ACHN (cell line): ENCODE data around the gene PGAP3.

Source experiments
- DNase-seq: peaks from one replicate; pipeline ENCODE4 v3.0.0-alpha.2; 2015
- in situ Hi-C: cut with HindIII; loops from 2 replicates; pipeline ENCODE4 v1.10.0; 2017; ENCODE audit warnings: low sequenced_read_pairs, low pct_ligation_motif_present, low pct_unique_long_range_greater_than_20kb

The PGAP3 gene

DNA sequence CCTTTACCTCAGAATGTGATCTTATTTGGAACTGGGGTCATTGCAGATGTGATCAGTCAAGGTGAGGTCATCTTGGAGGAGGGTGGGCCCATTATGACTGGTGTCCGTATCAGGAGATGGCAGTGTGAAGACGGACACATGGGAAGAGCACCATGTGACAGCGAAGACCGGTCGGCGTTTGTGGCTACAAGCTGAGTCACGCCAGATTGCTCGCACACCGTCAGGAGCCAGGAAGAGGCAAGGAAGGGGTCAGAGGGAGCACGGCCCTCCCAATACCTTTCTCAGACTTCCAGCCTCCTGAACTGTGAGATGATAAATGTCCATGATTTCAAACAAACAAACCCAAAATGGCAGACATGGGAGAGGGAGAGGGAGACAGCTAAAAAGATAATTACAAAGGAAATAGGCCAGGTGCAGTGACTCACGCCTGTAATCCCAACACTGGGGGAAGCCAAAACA lies 37.7 kb downstream of the PGAP3 start:
- in situ Hi-C loops, result no loop called here
- DNase-seq, result no peak

DNA sequence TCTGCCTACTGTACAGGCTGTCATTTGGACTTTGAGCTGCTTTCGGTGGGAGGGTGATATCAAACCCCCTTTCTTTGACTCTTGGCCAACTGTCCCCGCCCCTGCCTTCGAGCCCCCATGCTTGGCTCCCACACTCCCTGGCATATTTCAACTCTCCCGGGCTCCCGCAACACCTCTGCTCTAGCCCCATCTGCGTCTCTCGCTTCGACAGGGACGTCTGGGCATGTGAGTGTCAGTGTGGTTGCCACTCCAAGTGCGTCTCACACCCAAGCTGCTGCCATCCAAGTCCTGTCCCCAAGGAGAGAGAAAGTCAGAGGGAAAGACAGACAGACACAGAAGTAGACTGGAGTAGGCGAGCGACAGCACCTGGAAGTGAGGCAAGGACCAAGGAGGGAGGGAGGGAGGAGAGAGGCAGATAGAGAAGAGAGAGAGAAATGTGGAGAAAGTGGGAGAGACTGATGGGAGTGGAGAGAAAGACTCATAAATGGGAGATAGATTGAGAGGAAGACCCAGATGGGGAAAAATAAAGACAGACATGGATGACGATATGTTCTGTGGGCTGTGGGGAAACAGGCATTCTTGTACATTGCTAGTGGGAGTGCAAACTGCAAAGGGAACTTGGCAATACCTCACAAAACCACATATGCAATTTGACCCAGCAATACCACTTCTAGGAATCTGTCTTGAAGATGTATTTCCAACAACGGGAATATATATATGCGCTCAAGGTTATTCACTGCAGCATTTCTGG lies 39.1 kb downstream of the PGAP3 start:
- in situ Hi-C loops, result no loop called here

DNA sequence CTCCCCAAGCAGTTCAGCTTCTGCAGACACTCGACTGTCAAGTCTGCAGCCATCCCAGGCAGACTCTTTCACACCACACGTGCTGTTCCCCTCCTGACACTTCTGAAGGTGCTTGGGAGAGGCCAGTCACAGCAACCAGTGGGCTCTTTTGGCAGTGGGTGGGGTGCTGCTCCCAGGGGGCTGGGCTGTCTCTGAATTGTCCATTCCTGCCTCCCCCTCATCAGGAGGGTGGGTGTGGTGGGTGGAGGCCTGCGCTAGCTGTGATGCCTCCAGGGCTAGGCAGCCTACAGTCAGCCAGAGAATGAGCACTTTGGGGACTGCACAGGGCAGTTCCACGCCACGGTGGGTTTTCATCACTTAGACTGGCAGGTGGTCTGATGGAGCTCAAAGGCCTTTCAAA lies 40.6 kb downstream of the PGAP3 start:
- in situ Hi-C loops, result no loop called here
- DNase-seq, result no peak

More for the DNA sequence above, 39.1 kb downstream of the PGAP3 start:
- no peak for DNase-seq

DNA sequence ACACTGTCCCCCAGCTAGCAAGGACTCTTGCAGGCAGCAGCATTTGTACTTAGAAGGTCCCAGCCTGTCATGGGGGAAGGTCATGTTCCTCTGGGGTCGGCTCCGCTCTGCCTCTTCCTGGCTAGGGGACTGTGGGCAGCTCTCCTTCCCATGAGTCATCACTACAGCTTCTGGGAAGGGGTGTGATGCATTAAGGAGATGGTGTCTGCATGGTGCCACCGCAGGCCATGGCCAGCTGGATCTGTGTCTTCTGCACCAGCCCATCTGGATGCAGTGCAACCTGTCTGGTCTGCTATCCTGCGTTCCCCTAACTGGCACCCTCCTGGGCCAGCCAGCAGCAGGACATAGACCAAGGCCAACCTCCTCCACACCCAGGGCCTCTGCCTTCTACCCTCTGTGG lies 44.6 kb downstream of the PGAP3 start:
- in situ Hi-C loops, result no loop called here
- peak; percentile 22 for DNase-seq

DNA sequence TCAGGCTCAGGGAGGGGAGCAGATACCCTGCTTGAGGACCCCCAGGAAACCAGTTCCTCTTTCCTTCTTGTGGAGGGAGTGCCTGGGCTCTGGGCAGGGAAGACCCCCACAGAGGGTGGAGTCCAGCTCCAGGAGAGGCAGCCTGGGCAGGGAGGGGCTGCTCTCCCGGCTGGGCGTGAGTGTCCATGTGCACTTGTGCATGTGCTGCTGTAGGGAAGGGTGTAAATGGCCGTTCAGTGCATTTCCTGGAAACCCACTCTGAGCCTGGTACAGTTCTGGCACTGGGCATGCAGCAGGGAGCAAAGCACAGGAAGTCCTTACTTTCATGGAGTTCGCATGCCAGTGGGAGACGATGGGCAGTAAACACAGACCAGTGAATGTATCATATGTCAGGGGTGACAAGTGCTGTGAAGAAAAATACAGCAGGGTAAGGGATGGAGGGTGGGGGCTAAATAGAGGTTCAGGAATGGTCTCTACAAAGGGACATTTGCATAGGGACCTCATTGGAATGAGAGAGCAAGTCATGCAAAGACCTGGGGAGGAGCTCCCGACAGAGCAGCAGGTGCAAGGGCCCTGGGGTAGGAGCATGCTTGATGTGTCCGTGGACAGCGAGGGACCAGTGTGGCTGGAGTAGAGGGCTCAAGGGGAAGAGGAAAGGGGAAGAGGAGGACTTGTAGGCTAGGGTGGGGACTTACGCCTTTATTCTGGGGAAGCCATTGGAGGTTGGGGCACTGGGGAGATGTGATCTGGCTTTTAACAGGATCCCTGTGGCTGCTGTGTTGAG lies 45.4 kb downstream of the PGAP3 start:
- in situ Hi-C loops, result no loop called here
- DNase-seq, result no peak

DNA sequence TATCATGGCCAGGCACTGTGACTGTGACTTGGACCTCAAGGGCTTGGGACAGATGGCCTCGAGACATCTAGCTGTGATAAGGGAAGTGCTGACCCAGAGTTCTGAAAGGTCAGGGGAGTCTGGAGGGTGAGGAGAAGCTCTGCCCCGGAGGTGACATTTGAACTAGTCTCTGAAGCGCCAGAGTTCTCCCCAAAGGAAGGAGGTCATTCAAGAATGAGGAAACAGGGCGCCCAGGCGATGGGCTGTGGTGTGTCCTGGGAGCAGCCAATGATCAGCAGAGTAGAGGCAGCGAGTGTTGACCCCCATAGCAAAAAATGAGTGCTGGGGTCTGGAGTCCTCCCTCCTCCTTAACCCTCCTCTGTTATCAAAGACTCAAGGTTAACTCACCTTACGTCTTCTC lies 46.0 kb downstream of the PGAP3 start:
- in situ Hi-C loops, result no loop called here
- no peak for DNase-seq

DNA sequence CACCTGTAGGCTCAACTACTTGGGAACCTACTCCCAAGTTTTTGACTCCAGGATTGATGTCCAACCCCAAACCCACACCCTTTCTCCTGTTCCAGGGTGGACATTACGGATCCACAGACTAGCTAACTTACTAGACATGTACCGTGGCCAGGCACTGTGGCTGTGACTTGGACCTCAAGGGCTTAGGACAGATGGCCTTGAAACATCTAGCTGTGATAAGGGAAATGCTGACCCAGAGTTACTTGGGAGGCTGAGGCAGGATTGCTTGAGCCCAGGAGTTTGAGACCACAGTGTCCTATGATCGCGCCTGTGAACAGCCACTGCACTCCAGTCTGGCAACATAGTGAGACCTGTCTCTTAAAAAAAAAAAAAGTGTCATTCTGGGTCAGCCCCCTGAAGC lies 46.8 kb downstream of the PGAP3 start:
- in situ Hi-C loops, result no loop called here

DNA sequence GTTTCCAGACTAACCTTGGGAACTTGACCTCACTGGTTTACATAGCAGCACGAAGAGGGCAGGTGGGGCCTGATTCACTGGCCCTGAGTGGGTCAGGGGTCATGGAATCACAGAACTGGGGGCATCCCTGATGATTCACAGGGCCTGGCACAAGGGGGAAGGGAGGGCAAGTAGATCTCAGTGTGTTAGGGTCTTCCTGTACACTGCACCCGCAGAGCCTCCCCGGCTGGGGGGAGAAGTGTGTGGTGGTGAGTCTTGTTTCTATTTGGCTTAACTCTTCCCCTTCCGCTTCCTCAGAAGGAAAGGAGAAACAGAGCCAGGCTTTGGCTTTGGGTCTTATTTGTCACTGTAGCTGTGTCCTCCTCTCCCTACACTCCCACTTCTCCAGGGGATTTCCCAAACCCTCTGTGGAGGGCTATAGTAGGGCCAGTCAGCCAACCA lies 47.2 kb downstream of the PGAP3 start:
- no peak for DNase-seq
- in situ Hi-C loops, result no loop called here

More for the DNA sequence above, 46.8 kb downstream of the PGAP3 start:
- DNase-seq, result no peak

DNA sequence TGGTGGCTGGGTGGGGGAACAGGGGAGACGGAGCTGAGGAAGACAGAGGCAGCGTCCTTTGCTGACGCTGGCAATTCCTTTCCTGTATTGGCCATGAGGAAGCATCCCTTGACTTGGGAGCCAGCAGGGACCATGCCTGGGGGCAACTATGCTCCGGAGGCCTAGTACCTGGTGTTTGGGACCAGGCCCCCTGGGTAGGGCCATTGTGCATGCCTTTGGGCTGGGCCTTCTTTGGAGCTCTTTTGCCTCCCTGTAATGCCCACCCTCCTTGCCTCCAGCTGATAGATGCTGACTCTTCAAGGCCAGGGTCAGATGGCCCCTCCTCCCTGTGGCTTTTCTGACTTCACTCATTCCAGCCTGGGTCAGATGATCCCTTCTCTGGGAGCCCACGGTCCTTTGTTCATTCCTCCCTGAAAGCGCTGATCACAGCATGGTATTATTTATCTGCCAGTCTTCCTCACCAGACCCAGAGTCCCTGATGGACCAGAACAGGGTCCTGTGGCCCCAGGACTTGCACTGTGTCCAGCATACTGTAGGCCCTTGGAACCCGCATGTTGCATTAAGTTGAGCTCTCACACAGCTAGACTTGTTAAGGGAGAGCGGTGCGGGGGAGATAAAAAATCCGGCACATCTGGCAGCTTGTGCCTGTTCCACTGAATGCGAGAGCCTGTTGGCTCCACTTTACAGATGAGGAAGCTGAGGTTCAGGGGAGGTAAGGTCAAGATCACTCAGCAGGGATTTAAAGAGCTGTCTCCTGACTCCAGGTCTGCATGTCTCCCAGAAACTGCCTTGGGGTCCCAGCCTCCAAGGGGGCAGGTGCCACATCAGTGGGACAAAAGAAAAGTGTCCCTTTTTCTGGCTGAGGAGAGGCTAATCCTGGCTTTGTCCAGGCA lies 48.0 kb downstream of the PGAP3 start:
- DNase-seq, result no peak
- in situ Hi-C loops, result no loop called here

DNA sequence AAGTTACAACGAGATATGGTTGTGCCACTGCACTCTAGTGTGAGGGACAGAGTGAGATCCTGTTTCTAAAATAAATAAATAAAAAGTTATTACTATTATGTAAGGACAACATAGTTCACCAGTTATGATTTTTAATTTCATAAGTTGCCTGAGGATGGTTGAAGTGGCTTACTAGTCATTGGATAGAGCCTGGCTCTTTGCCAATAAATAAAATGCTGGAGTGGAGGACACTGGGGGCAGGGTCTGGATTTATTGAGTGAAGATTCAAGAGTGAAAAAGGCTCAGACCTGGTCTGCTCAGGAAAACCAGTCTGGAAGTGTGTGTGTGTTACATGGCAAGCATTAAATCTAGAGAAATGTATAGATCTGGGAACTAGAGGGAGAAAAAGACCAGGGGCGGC lies 48.8 kb downstream of the PGAP3 start:
- in situ Hi-C loops, result no loop called here
- DNase-seq, result no peak

DNA sequence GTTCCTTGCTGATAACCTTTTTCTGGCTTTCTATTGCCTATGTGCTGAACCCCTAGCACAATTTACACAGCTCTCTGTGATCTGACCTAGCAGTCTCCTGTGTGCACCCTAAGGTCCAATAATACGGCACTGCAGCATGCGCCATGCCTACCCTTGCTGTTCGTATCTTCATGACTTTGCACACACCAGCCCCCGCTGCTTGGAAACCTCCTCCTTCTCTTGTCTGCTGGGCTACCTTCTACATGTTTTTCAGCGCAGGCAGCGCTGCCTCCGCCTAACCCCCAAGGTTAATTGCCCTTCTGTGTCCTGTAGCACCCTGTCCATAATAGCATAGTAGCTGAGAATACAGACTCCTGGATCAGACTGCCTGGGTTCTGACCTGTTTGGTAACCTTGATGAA lies 49.5 kb downstream of the PGAP3 start:
- in situ Hi-C loops, result no loop called here

DNA sequence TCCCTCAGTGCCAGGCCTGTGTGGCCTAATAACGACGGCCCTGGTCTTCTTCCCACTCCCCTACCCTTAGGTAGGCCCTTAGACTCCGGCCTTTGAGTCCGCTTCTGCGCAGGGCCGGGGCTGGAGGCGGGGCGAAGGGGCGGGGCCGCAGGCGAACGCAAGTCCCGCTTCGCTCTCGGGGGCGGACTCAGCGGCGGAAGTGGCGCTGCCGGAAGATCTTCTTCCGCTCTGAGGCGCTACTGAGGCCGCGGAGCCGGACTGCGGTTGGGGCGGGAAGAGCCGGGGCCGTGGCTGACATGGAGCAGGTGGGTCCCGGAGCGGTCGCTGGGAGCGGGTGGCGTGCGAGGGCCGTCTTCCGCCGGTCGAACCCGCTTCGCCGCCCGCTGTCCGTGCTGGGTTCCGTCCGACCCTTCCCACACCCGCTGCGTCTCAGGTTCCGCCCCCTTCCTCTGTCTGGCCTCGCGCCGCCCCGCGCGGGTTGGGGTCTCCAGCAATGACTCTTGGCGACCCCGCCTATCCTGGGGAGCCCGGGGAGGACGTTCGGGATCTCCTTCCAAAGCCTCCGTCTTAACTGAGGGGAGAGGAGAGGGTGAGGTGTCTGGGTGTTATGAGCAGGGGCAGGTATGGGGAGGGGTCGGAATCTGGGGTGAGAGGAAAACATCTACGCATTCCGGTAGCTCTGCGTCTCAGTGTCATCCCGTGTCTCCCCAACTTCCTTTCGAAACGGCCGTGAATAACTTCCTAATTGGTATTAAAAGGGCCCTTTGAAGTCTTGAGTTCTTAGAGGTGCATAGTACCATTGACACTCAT lies 50.7 kb downstream of the PGAP3 start, which contains the start of gene STARD3:
TSS of gene STARD3 (plus strand) at position 218 of the 810 bp plus-strand sequence. CDS start 16,388 bp downstream, outside the sequence.
- in situ Hi-C loops, result no loop called here

More for the DNA sequence above, 49.5 kb downstream of the PGAP3 start:
- no peak for DNase-seq

DNA sequence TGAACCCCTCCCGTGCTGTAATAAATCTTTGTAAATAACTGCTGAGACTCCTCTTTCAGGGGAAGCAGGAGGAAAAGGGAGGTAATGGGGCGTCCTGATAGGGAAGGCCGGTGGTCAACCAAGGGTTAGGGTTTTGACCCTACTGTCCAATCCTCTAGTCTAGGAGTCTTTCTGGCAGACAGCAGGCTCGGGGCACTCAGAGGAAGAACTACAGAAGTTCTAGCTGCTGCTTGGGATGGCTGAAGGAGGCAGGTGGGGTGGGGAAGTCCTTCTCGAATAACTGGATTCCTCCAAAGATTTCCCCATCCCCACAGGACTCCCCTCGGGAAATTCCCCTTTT lies 51.3 kb downstream of the PGAP3 start:
- in situ Hi-C loops, result no loop called here
- no peak for DNase-seq

More for the DNA sequence above, 50.7 kb downstream of the PGAP3 start, which contains the start of gene STARD3:
- peak; percentile 89 for DNase-seq

DNA sequence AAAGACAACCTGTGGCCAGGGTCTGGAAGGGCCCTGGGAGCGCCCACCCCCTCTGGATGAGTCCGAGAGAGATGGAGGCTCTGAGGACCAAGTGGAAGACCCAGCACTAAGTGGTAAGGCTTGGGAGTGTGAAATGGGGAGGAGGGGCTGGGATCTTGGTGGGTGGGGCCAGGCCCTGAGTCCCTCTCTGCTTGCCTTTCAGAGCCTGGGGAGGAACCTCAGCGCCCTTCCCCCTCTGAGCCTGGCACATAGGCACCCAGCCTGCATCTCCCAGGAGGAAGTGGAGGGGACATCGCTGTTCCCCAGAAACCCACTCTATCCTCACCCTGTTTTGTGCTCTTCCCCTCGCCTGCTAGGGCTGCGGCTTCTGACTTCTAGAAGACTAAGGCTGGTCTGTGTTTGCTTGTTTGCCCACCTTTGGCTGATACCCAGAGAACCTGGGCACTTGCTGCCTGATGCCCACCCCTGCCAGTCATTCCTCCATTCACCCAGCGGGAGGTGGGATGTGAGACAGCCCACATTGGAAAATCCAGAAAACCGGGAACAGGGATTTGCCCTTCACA lies 52.2 kb downstream of the PGAP3 start:
- no peak for DNase-seq
- in situ Hi-C loops, result no loop called here

DNA sequence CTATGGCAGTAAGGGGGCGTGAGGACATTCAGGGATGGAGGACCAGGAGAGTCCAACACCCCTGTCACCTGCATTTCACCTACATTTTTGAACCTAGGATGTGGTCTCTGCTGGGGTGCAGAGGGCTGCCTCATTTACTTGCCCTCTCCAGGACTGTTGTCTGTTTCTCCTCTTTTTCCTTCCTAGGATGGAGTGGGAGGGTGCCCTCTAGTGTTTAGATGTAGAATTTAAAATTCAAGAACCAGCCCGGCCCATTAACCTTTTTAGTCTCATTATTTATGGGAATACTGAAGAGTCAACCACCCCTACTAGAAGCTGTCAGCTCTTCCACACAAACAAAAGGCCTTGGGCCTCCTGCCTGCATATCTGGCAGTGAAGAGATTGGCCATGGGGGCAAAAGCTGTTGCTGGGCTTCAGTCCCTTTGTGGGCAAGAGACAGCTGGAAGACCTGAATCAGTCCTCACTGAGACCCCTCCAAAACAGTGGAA lies 53.4 kb downstream of the PGAP3 start:
- peak; percentile 57 for DNase-seq
- in situ Hi-C loops, result no loop called here

DNA sequence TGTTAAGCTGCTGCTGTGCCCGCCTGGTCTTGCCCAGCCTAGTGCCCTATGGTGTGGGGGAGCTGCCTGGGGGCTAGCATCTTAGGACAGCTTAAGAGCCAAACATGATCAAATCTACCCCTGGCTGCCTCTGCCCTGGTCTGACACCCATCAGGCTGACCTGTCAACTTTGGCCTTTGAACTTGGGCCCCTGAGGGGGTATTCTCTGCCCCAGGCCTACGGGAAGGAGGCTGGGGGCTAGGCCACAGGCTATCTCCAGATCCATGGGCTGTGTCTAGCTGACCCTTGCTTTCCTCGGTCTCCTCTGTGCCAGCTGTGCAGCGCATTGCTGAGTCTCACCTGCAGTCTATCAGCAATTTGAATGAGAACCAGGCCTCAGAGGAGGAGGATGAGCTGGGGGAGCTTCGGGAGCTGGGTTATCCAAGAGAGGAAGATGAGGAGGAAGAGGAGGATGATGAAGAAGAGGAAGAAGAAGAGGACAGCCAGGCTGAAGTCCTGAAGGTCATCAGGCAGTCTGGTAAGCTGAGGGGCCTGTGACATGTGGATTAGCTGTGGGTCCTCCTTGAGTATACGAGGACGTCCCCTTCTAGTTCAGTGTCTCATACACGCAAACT lies 54.2 kb downstream of the PGAP3 start:
- in situ Hi-C loops, result no loop called here
- DNase-seq, result no peak
